NB4 (cell line): ENCODE results near the gene SPIB.
A peak's percentile ranks its signal among the peaks of the same experiment; 100 is the strongest.

Experiments used
- DNase-seq: peaks from one replicate; pipeline ENCODE4 v3.0.0; 2010; ENCODE audit warnings: low read depth
- H3K4me3 ChIP-seq: one replicate; pipeline ENCODE4 v1.5.1; 2011; ENCODE audit warnings: mild to moderate bottlenecking, low read depth, low read length, moderate library complexity
- CTCF ChIP-seq: IDR thresholded peaks from one replicate; pipeline ENCODE4 v1.5.1; 2012; ENCODE audit warnings: low read depth, low read length
- MYC ChIP-seq: IDR thresholded peaks from 2 replicates; pipeline ENCODE4 v1.6.1; 2011; ENCODE audit warnings: low read depth, low read length
- POLR2A ChIP-seq: IDR thresholded peaks from 2 replicates; pipeline ENCODE4 v1.6.1; 2011; ENCODE audit warnings: mild to moderate bottlenecking; ENCODE audit not compliant: insufficient read length; ENCODE audit errors: extremely low read depth
- TF ChIP-seq, protein P1 (sequence below): IDR thresholded peaks from 2 replicates; pipeline ENCODE4 v1.6.1; 2011; ENCODE audit warnings: low read depth, low read length

Gene SPIB

DNA sequence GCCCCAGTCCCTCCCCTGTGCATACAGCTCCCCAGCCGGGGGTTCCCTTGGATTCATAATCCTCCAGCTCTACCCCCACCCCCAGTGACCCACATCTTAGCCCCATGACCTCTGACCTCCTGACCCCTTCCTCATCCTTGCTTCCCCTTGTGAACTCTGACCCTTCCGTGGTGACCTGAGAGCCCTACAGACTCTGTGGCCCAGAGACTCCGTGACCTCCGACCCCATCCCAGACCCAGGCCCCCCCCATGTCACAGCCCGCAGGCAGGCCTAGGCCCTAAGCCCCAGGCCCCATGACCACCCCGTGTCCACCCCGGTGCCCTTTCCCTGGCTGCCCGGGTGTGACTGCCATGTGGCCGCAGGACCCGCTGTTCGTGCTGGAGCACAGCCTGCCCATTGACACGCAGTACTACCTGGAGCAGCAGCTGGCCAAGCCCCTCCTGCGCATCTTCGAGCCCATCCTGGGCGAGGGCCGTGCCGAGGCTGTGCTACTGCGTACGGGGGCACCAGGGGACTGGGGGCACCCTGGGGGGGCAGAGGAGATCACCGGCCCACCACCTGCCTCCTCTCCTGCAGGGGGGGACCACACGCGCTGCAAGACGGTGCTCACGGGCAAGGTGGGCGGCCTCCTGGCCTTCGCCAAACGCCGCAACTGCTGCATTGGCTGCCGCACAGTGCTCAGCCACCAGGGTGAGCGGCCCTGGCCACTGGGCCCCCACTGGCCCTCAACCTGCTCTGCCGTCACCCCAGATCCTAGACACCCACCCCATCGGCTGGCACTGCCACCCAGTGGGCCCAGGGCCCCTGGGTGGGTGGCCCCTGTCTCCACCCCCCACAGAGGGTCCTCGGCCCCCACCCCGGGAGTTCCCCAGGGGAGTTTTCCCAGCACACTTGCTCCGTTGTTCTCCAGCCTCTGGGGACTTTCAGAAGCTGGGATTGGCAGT lies 2.4 kb upstream of the SPIB start:
- no peak for DNase-seq
- no peak overlapping the region for H3K4me3 ChIP-seq
- TF ChIP-seq CTCF (no peak), POLR2A (no peak), MYC (no peak)
- TF ChIP-seq, protein P1, sequence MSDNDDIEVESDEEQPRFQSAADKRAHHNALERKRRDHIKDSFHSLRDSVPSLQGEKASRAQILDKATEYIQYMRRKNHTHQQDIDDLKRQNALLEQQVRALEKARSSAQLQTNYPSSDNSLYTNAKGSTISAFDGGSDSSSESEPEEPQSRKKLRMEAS, result no peak

DNA sequence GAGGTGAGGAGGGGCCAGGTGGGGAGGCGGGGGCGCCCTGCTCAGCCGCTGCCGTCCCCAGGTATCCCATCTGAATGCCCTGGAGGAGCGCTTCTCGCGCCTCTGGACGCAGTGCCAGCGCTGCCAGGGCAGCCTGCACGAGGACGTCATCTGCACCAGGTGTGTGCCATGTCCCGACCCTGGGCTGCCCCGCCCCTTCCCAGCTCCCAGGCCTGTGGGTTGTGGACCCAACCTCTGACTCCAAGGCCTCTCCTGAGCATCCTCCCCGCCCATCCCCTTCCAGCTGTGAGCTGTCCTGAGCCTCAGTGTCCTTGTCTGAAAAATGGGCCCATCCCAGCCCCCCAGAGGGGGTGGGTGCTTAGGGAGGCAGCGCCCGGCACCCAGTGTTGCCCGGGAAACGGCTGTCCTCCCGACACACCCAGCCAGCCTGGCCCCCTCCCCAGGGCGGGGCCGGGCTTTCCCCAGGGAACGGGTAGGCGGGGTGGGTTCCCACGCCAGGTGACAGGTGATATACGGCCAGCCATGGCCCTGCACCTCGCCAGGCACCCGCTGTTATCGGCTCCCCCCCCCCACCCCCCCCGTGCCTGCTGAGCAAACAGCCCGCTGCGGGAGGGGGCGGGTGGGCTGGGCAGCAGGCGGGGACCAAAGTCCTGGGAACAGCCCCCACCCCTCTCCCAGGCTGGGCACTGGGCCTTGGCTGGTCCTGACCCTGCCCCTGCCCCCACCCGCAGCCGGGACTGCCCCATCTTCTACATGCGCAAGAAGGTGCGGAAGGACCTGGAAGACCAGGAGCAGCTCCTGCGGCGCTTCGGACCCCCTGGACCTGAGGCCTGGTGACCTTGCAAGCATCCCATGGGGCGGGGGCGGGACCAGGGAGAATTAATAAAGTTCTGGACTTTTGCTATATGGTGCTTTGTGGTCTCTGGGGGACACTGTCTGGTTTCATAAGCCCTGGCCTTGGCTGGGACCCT lies 1.3 kb upstream of the SPIB start:
- H3K4me3 ChIP-seq, result no peak overlapping the region
- no peak for TF ChIP-seq POLR2A
- TF ChIP-seq MYC, result no peak
- no peak for TF ChIP-seq CTCF
- TF ChIP-seq, protein P1, result no peak
- no peak for DNase-seq

- TF ChIP-seq, protein P1, result no peak
- TF ChIP-seq CTCF (no peak), MYC (no peak), POLR2A (no peak)
- no peak for DNase-seq
Measured at GRCh38 chr19:50419022-50419579, 363 bp downstream of the SPIB start.

GRCh38 chr19:50419580-50420035 lies 870 bp downstream of the SPIB start:
- peak; percentile 47 for DNase-seq

More at GRCh38 chr19:50419022-50419579, 363 bp downstream of the SPIB start:
- H3K4me3 ChIP-seq, result no peak overlapping the region

More at GRCh38 chr19:50419580-50420035, 870 bp downstream of the SPIB start:
- TF ChIP-seq, protein P1, result no peak
- TF ChIP-seq CTCF, result no peak
- TF ChIP-seq POLR2A, result no peak
- TF ChIP-seq MYC, result no peak
- no peak overlapping the region for H3K4me3 ChIP-seq
